ENCODE data around the gene CEP164. TPM values are rescaled to one million over a fixed set of nuclear protein-coding genes. Genes with fewer than 3 reads are reported as not detected.

The CEP164 gene
- 20.1 TPM for total RNA-seq

GRCh38 chr11:117327567-117328374 lies at the start of gene CEP164:
CEP164 (plus strand) TSS chr11:117327854; CDS start chr11:117338587, 10,733 bp downstream.

GRCh38 chr11:117290809-117291396 lies 36.8 kb upstream of the CEP164 start, which contains the start of gene BACE1-AS:
BACE1-AS (plus strand) TSS chr11:117291346.

DNA sequence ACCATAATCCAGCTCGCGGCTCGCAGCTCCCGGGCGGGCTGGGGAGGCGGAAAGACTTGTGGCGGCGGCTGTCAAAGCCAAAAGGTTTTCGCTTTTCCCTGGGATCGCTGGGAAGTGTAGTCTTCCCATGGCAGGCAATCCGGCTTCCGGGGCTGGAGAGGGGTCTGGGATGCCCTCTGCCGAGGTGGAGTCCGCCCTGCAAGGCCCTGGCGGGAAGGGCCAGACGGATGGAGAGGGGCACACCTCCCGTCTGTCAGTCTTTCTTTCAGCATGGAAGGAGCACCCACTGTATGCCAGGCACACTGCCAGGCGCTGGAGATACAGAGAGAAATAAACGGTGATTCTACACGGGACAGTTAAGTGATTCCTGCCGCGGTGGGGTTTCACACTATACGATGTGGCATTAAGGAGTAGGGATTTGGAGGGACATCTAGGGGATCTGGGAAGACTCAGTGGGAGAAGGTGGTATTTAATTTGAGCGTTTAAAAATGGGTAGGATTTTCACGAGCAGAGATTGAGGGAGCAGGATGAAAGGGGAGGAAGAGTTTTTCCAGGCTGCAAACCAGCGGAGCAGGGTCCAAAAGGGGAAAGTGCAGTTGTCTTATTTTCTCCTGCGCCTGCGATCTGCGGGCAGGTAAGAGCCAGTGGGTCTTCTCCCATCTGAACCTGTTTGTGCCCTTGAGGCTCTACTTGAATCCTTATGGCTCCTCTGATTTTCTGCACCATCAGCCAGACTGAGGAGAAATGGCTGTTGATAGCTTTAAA lies 11.3 kb upstream of the CEP164 start, which contains the start of gene BACE1:
BACE1 (minus strand) TSS at position 60 of the 765 bp plus-strand sequence. CDS start 461 bp downstream, outside the sequence.

Other genes with a start within 250 kb of the CEP164 start
- gene SIK3, start 229.4 kb upstream of the CEP164 start, total RNA-seq, result 39.0 TPM
- 276 TPM for gene PAFAH1B2, start 183.6 kb upstream of the CEP164 start, total RNA-seq
- gene SIDT2, start 149.1 kb upstream of the CEP164 start, total RNA-seq, result 23.1 TPM
- gene TAGLN, start 128.5 kb upstream of the CEP164 start, total RNA-seq, result 8.3 TPM
- gene PCSK7, start 95.8 kb upstream of the CEP164 start, total RNA-seq, result 21.7 TPM
- gene RNF214, start 95.2 kb upstream of the CEP164 start, total RNA-seq, result 20.1 TPM
- 7.2 TPM for gene BACE1-AS, start 36.5 kb upstream of the CEP164 start, total RNA-seq
- gene BACE1, start 11.6 kb upstream of the CEP164 start, total RNA-seq, result 36.2 TPM